Mucosa of descending colon (tissue), 3 donors: ENCODE data around the gene BLTP1. TPM values are rescaled to one million over a fixed set of nuclear protein-coding genes. Genes with fewer than 3 reads are reported as not detected.
"Not testable (repeated sequence)": the region's sequence is repeated elsewhere in the genome, so short reads cannot be mapped to it uniquely, and the experiment has no call there.

Experiments used
- ATAC-seq: fragments of 200-7000 bp; cut with Tn5 transposase; one replicate; pipeline ENCODE4 v1.9.1; 2020; ENCODE audit warnings: mild to moderate bottlenecking, moderate library complexity
- DNase-seq, 3 donors: peaks; one replicate each; pipeline ENCODE4 v3.0.0-alpha.2; 2020
- H3K36me3 ChIP-seq: fragments of 200-600 bp; one replicate; pipeline ENCODE4 v1.8.0; 2021; ENCODE audit warnings: low read depth, mild to moderate bottlenecking
- H3K4me1 ChIP-seq: fragments of 200-600 bp; one replicate; pipeline ENCODE4 v1.8.0; 2021; ENCODE audit warnings: low read depth, mild to moderate bottlenecking
- H3K4me3 ChIP-seq: fragments of 200-600 bp; one replicate; pipeline ENCODE4 v1.8.0; 2021; ENCODE audit warnings: mild to moderate bottlenecking
- H3K9me3 ChIP-seq: fragments of 200-600 bp; one replicate; pipeline ENCODE4 v1.8.0; 2021; ENCODE audit warnings: mild to moderate bottlenecking
- CTCF ChIP-seq: fragments of 200-600 bp; IDR thresholded peaks from one replicate; pipeline ENCODE4 v1.8.0; 2022; ENCODE audit warnings: antibody characterized with exemption, mild to moderate bottlenecking
- intact Hi-C, 2 donors: fragments of 100-400 bp; cut with DNase I in 1 of 2; cut with micrococcal nuclease in 1 of 2; formaldehyde crosslinking; loops; one replicate each; pipeline versions ENCODE4 v1.11.0 to v1.11.1; 2022; cut with DNase I, micrococcal nuclease
- long read RNA-seq, 2 donors: library from polyadenylated mRNA; unstranded; transcript quantifications; one replicate each; pipeline ENCODE4 v2.0.0, GENCODE V29; 2019 to 2021
- total RNA-seq, 3 donors: library from RNA; stranded (reverse); fragmentation: NEBNext Ultra II Directional in 2 of 3; extraction: Animal tissue kit (Norgen Biotek cat#: 25700) in 2 of 3; gene quantifications; one replicate each; pipeline versions ENCODE4 v1.2.1 to v1.2.4, GENCODE V29; 2021 to 2023
- donor health status: DM: no; HTN: no; CAD: no; lungs with moderate emphysema.
- donor health status: DM: no; HTN: no; CAD: no.
- donor health status: DM: no; HTN: yes; CAD: no.

Gene BLTP1
- 100 to 1,000 TPM in 1 of 3 donors, 10 to 100 TPM in 2; 65.0 to 108 (median 84.7) TPM for total RNA-seq
- long read RNA-seq, donor 1, partial matches to known transcripts: 7 of 11 reads
- long read RNA-seq, donor 1, other reads (novel, unspliced or antisense): 4 of 11 reads
- long read RNA-seq, donor 2, partial matches to known transcripts: 7 of 8 reads
- long read RNA-seq, donor 2, other reads (novel, unspliced or antisense): 1 of 8 reads

- intact Hi-C loops: no loop called here
- DNase-seq: peak; percentile 93 to 96 (median 95)
- Histone ChIP-seq H3K4me1 (peaks cover 8% of the 10 kb centered on the region), H3K36me3 (no peaks in the 10 kb centered on the region), H3K4me3 (peak within 1 kb of the TSS; percentile 72), H3K9me3 (no peaks in the 10 kb centered on the region)
- peak; percentile 98 for ATAC-seq
- TF ChIP-seq CTCF: no peak
These were observed at the start of gene BLTP1 for GRCh38 chr4:122151982-122152710. BLTP1 (plus strand) TSS chr4:122152331; CDS start chr4:122170648, 18,317 bp downstream.

DNA sequence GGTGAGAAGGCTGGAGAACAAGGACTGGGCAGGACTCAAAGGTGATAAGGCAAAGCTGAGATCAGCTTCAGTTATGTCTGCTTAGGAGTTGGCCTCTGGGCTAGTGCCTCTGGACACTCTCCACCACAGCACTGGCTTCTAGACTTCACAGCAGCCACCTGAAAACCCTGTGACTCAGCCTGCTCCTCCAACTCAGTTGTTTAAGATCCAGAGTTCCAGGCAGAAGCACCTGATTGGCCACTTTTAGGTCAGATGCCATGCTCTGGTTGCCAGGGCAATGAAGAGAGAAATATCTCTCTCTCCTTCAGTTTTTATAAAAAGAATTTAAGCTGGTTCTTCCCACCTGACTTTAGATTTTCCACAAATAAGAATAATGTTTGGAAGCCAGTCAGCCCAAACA is 47.9 kb upstream of the BLTP1 start:
- TF ChIP-seq CTCF: no peak
- no peaks in the 10 kb centered on the region for H3K36me3 ChIP-seq
- H3K4me1 ChIP-seq: no peaks in the 10 kb centered on the region
- no peak for ATAC-seq
- no peak overlapping the region for H3K4me3 ChIP-seq
- no peaks in the 10 kb centered on the region for H3K9me3 ChIP-seq
- intact Hi-C loops: no loop called here
- no peak for DNase-seq

- H3K4me1 ChIP-seq: no peaks in the 10 kb centered on the region
These were observed 44.5 kb upstream of the BLTP1 start for GRCh38 chr4:122107680-122108079.

DNA sequence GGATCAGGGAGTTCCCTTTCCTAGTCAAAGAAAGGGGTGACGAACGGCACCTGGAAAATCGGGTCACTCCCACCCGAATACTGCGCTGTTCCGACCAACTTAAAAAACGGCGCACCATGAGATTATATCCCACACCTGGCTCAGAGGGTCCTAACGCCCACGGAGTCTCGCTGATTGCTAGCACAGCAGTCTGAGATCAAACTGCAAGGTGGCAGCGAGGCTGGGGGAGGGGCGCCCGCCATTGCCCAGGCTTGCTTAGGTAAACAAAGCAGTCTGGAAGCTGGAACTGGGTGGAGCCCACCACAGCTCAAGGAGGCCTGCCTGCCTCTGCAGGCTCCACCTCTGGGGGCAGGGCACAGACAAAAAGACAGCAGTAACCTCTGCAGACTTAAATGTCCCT is 41.8 kb upstream of the BLTP1 start:
- intact Hi-C loops: not testable (repeated sequence)

More at GRCh38 chr4:122107680-122108079, 44.5 kb upstream of the BLTP1 start:
- no peak for DNase-seq
- Histone ChIP-seq H3K9me3 (no peaks in the 10 kb centered on the region), H3K36me3 (no peaks in the 10 kb centered on the region), H3K4me3 (no peak overlapping the region)
- no peak for TF ChIP-seq CTCF
- no peak for ATAC-seq
- intact Hi-C loops: no loop called here

DNA sequence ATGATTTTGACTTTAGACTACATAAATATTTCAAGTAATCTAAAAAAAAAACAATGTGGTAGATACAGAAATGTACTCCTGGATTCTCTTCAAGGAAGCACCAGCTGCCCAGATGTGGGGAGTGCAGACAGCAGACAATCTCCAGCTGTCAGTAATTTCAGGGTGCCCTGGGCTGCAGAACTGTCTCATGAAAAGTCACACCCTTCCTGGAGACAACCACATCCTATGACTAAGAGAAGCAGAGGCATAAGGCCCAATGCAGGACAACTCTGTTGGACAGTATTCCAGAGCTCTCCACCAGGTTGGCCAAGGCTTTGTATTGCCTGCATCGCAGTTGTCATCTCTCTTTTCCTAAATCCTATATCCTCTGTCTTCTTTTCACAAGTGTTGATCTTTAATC is 34.4 kb upstream of the BLTP1 start:
- no peak for DNase-seq
- ATAC-seq: peak; percentile 27
- Histone ChIP-seq H3K4me3 (no peak overlapping the region), H3K9me3 (no peaks in the 10 kb centered on the region), H3K4me1 (no peaks in the 10 kb centered on the region), H3K36me3 (no peaks in the 10 kb centered on the region)
- no peak for TF ChIP-seq CTCF
- intact Hi-C loops: no loop called here

More for the DNA sequence above, 41.8 kb upstream of the BLTP1 start:
- not testable (repeated sequence) for DNase-seq, H3K4me1 ChIP-seq, H3K36me3 ChIP-seq, H3K4me3 ChIP-seq, H3K9me3 ChIP-seq, ATAC-seq

DNA sequence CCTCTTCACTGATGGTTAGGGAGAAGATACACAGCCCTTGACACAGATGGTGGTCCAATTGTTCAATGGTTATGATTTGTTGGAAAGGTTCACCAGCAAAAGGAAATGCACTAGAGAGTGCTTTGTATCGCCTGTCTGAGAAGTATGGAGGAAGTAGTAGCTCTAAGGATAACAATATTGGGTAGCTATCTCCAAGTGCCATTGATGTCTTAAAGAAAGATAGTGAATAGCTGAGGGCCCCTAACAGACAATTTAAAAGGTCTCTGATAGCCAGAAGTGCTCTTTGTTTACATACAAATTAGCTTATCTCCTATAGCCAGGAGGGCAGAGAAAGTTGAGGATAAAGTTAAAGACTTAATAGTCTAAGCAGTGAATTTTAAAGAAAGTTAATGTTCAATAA is 33.9 kb upstream of the BLTP1 start:
- no peak for DNase-seq
- Histone ChIP-seq H3K9me3 (no peaks in the 10 kb centered on the region), H3K4me3 (no peak overlapping the region), H3K36me3 (no peaks in the 10 kb centered on the region), H3K4me1 (no peaks in the 10 kb centered on the region)
- no peak for ATAC-seq
- intact Hi-C loops: no loop called here
- TF ChIP-seq CTCF: no peak
